IMR-90 (cell line): ENCODE data around the gene PRSS38. TPM values are rescaled to one million over a fixed set of nuclear protein-coding genes. Genes with fewer than 3 reads are reported as not detected.

Experiments used
- ATAC-seq: fragments of 200-7000 bp; cut with Tn5 transposase; 2 replicates; pipeline ENCODE4 v1.9.1; 2020; ENCODE audit warnings: low read depth, mild to moderate bottlenecking, moderate library complexity
- BruUV-seq: library from RNA; stranded (reverse); fragments of 400-500 nt; replicated peaks from 2 replicates; lab custom pipeline; 2021; lab: Mats Ljungman, UMichigan
- CTCF ChIA-PET: fragments of 300-600 bp; formaldehyde crosslinking; extraction: SDS; loops from one replicate; lab custom pipeline; 2021; ENCODE audit warnings: antibody characterized with exemption; lab: Yijun Ruan, JAX
- POLR2A ChIA-PET: fragments of 300-600 bp; sonication (Branson Sonifier 250); formaldehyde crosslinking; loops from one replicate; lab custom pipeline; 2022; ENCODE audit warnings: antibody characterized with exemption; ENCODE audit not compliant: unreplicated experiment; lab: Charles Lee
- DNase-seq: peaks from one replicate; pipeline ENCODE4 v3.0.0; 2013
- H2AFZ ChIP-seq: replicated peaks from 2 replicates; pipeline ENCODE3; 2013; ENCODE audit warnings: low read length, mild to moderate bottlenecking; ENCODE audit not compliant: poor library complexity
- H2AK5ac ChIP-seq: 2 replicates; pipeline ENCODE4 v1.6.1; 2013; ENCODE audit warnings: low read depth, low read length, inconsistent platforms
- H2AK9ac ChIP-seq: replicated peaks from 2 replicates; pipeline ENCODE3; 2013; ENCODE audit warnings: mild to moderate bottlenecking, low read depth, low read length, moderate library complexity; ENCODE audit not compliant: poor library complexity
- H2BK120ac ChIP-seq: 2 replicates; pipeline ENCODE4 v1.6.1; 2013; ENCODE audit warnings: low read depth, low read length, inconsistent platforms
- H2BK15ac ChIP-seq: 3 replicates; pipeline ENCODE4 v1.6.1; 2013; ENCODE audit warnings: low read depth, low read length, inconsistent platforms
- H2BK20ac ChIP-seq: 2 replicates; pipeline ENCODE4 v1.6.1; 2013; ENCODE audit warnings: low read depth, mild to moderate bottlenecking, inconsistent platforms, low read length, moderate library complexity
- H2BK5ac ChIP-seq: 2 replicates; pipeline ENCODE4 v1.6.1; 2013; ENCODE audit warnings: mild to moderate bottlenecking, low read depth, low read length, inconsistent platforms; ENCODE audit not compliant: poor library complexity, severe bottlenecking
- H3K14ac ChIP-seq: replicated peaks from 2 replicates; pipeline ENCODE4 v1.6.1; 2013; ENCODE audit warnings: low read depth, low read length, inconsistent platforms
- H3K18ac ChIP-seq: 2 replicates; pipeline ENCODE4 v1.6.1; 2013; ENCODE audit warnings: low read depth, low read length, control low read depth
- H3K23ac ChIP-seq: 2 replicates; pipeline ENCODE4 v1.6.1; 2013; ENCODE audit warnings: low read depth, low read length, inconsistent platforms
- H3K27ac ChIP-seq: 2 replicates; pipeline ENCODE4 v1.5.1; 2013; ENCODE audit warnings: mild to moderate bottlenecking, control low read depth, low read length; ENCODE audit not compliant: insufficient read depth
- H3K27me3 ChIP-seq: 2 replicates; pipeline ENCODE4 v1.6.1; 2013; ENCODE audit warnings: low read length; ENCODE audit not compliant: control insufficient read depth, insufficient read depth
- H3K36me3 ChIP-seq: 2 replicates; pipeline ENCODE4 v1.6.1; 2013; ENCODE audit warnings: low read length, mixed read lengths; ENCODE audit not compliant: control insufficient read depth, insufficient read depth
- H3K4ac ChIP-seq: 2 replicates; pipeline ENCODE4 v1.6.1; 2013; ENCODE audit warnings: low read depth, low read length, inconsistent platforms
- H3K4me1 ChIP-seq: 2 replicates; pipeline ENCODE4 v1.6.1; 2013; ENCODE audit warnings: low read length, mixed read lengths; ENCODE audit not compliant: control insufficient read depth, insufficient read depth
- H3K4me2 ChIP-seq: 2 replicates; pipeline ENCODE4 v1.6.1; 2013; ENCODE audit warnings: low read depth, mild to moderate bottlenecking, control low read depth, low read length, moderate library complexity
- H3K4me3 ChIP-seq: 2 replicates; pipeline ENCODE4 v1.5.1; 2013; ENCODE audit warnings: low read depth, mild to moderate bottlenecking, control low read depth, low read length, moderate library complexity; ENCODE audit not compliant: insufficient read depth
- H3K56ac ChIP-seq: 2 replicates; pipeline ENCODE4 v1.6.1; 2013; ENCODE audit warnings: low read length, inconsistent platforms; ENCODE audit not compliant: insufficient read depth; ENCODE audit errors: extremely low read depth
- H3K79me1 ChIP-seq, 2 experiments: 2 replicates each; pipeline ENCODE4 v1.6.1; 2013; ENCODE audit warnings: low read length in 2 of 2, inconsistent platforms in 1 of 2, low read depth in 1 of 2
- H3K9ac ChIP-seq: 2 replicates; pipeline ENCODE4 v1.6.1; 2013; ENCODE audit warnings: low read depth, low read length, control low read depth
- H3K9me1 ChIP-seq: 2 replicates; pipeline ENCODE4 v1.6.1; 2013; ENCODE audit warnings: low read length, inconsistent platforms; ENCODE audit not compliant: insufficient read depth
- H3K9me3 ChIP-seq: 2 replicates; pipeline ENCODE4 v1.6.1; 2013; ENCODE audit warnings: low read length; ENCODE audit not compliant: control insufficient read depth, insufficient read depth
- H4K20me1 ChIP-seq: 2 replicates; pipeline ENCODE4 v1.6.1; 2013; ENCODE audit warnings: low read length, inconsistent platforms; ENCODE audit not compliant: insufficient read depth
- H4K5ac ChIP-seq: 2 replicates; pipeline ENCODE4 v1.6.1; 2013; ENCODE audit warnings: mild to moderate bottlenecking, low read depth, low read length, control low read depth
- H4K8ac ChIP-seq, 2 experiments: 2 replicates each; pipeline ENCODE4 v1.6.1; 2013; ENCODE audit warnings: low read depth in 2 of 2, low read length in 2 of 2, control low read depth in 1 of 2, inconsistent platforms in 1 of 2
- H4K91ac ChIP-seq: 2 replicates; pipeline ENCODE4 v1.6.1; 2013; ENCODE audit warnings: low read depth, low read length, inconsistent platforms; ENCODE audit not compliant: insufficient read depth
- CHD1 ChIP-seq: IDR thresholded peaks from 2 replicates; pipeline ENCODE4 v1.6.1; 2012; ENCODE audit warnings: low read depth, low read length, improper control_type of control experiment
- MXI1 ChIP-seq: IDR thresholded peaks from 2 replicates; pipeline ENCODE4 v1.6.1; 2012; ENCODE audit warnings: low read depth, mild to moderate bottlenecking, low read length, moderate library complexity, borderline replicate concordance
- POLR2A ChIP-seq: IDR thresholded peaks from 2 replicates; pipeline ENCODE4 v1.6.1; 2012; ENCODE audit warnings: mild to moderate bottlenecking, low read depth, low read length
- RFX5 ChIP-seq: IDR thresholded peaks from 2 replicates; pipeline ENCODE4 v1.8.0; 2012; ENCODE audit warnings: low read depth, mild to moderate bottlenecking, low read length, moderate library complexity
- SMC3 ChIP-seq: fragments of 150-350 bp; IDR thresholded peaks from 2 replicates; pipeline ENCODE4 v1.6.1; 2016; ENCODE audit warnings: low read depth, mild to moderate bottlenecking, antibody characterized with exemption, low read length, moderate library complexity
- WGBS, 2 experiments: methylation state at CpG; one replicate each; pipeline versions ENCODE4 v1.1.5 to v1.1.7; 2013; ENCODE audit warnings: missing lambda C conversion rate in 2 of 2; ENCODE audit not compliant: insufficient read length in 1 of 2; ENCODE audit errors: extremely low coverage in 2 of 2; 5-methylcytosine and 5-hydroxymethylcytosine counted together
- dilution Hi-C: fragments of 300-500 bp; cut with HindIII; formaldehyde crosslinking; loops from one replicate; pipeline ENCODE4 v1.14.3; 2018; ENCODE audit warnings: low sequenced_read_pairs; ENCODE audit not compliant: unreplicated experiment
- in situ Hi-C: fragments of 300-500 bp; cut with MboI; formaldehyde crosslinking; loops from 3 replicates; pipeline ENCODE4 v1.14.3; 2019; ENCODE audit warnings: low sequenced_read_pairs, inconsistent platforms, mixed read lengths
- intact Hi-C: fragments of 100-400 bp; cut with micrococcal nuclease; formaldehyde crosslinking; loops from 2 replicates; pipeline ENCODE4 v1.10.0; 2022
- polyA plus RNA-seq, 3 experiments: library from polyadenylated mRNA; depleted of rRNA; stranded (reverse); fragments of >200 nt; gene quantifications; 2 replicates each; pipeline ENCODE4 v1.2.3, GENCODE V29; 2012; ENCODE audit warnings: low replicate concordance in 1 of 3
- total RNA-seq: library from RNA; depleted of rRNA; stranded (reverse); fragments of >200 nt; gene quantifications from 2 replicates; pipeline ENCODE4 v1.2.3, GENCODE V29; 2012
- TF ChIP-seq, protein P1 (sequence below): conservative IDR thresholded peaks from 2 replicates; pipeline ENCODE4 v1.5.1; 2012; ENCODE audit warnings: mild to moderate bottlenecking, low read depth, low read length, improper control_type of control experiment

The PRSS38 gene
- total and polyA plus RNA-seq, 2 of the 4 experiments (the other 2 are of a cell fraction) = not detected

DNA sequence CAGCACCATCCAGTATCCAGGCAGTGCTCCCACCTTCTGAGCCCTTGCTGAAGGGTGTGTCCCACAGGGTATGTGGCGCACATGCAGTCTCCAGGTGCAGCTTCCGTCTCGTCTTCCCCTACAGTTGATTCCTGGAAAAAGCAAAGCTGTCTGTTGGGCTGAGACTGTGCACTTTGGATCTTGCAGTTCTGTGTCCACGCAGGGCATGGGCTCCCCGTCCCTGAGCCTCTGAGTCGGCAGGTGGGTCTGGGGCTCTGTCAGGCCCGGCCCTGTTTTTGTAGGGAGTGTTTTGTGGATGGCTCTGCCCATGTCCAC lies 47.4 kb upstream of the PRSS38 start:
- peaks cover 5 to 39% of the 10 kb centered on the region in 2 experiments; a peak in 3 of 4 replicates for H3K79me1 ChIP-seq
- no peak overlapping the region for H2AK9ac ChIP-seq
- H2BK20ac ChIP-seq = no peak overlapping the region
- peaks cover 27% of the 10 kb centered on the region for H4K20me1 ChIP-seq
- no peak overlapping the region for H3K4ac ChIP-seq
- CTCF ChIA-PET = no interaction called here
- no peak overlapping the region for H3K4me3 ChIP-seq
- peaks cover 10% of the 10 kb centered on the region for H3K4me1 ChIP-seq
- DNase-seq (no peak), ATAC-seq (no peak)
- H3K27ac ChIP-seq = no peak overlapping the region
- POLR2A ChIA-PET = no interaction called here
- dilution Hi-C loops = no loop called here
- H2AK5ac ChIP-seq = no peak overlapping the region
- H3K56ac ChIP-seq = no peak overlapping the region
- H2BK5ac ChIP-seq = no peak overlapping the region
- no peaks in the 10 kb centered on the region for H3K9me3 ChIP-seq
- H4K8ac ChIP-seq = no peak overlapping the region
- H3K23ac ChIP-seq = no peak overlapping the region
- BruUV-seq = no TSS peak
- H3K27me3 ChIP-seq = no peaks in the 10 kb centered on the region
- H2AFZ ChIP-seq = no peak overlapping the region
- H4K91ac ChIP-seq = no peak overlapping the region
- no peak overlapping the region for H2BK15ac ChIP-seq
- no peak overlapping the region for H2BK120ac ChIP-seq
- H3K14ac ChIP-seq = no peak overlapping the region
- no peak overlapping the region for H4K5ac ChIP-seq
- TF ChIP-seq, protein P1, sequence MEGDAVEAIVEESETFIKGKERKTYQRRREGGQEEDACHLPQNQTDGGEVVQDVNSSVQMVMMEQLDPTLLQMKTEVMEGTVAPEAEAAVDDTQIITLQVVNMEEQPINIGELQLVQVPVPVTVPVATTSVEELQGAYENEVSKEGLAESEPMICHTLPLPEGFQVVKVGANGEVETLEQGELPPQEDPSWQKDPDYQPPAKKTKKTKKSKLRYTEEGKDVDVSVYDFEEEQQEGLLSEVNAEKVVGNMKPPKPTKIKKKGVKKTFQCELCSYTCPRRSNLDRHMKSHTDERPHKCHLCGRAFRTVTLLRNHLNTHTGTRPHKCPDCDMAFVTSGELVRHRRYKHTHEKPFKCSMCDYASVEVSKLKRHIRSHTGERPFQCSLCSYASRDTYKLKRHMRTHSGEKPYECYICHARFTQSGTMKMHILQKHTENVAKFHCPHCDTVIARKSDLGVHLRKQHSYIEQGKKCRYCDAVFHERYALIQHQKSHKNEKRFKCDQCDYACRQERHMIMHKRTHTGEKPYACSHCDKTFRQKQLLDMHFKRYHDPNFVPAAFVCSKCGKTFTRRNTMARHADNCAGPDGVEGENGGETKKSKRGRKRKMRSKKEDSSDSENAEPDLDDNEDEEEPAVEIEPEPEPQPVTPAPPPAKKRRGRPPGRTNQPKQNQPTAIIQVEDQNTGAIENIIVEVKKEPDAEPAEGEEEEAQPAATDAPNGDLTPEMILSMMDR = no peak
- no peak for TF ChIP-seq MXI1
- no peak for TF ChIP-seq CHD1
- TF ChIP-seq POLR2A = no peak
- TF ChIP-seq SMC3 = no peak
- no peak for TF ChIP-seq RFX5
- WGBS, 2 experiments = 100% methylated on average over 3 of the region's 7 CpGs; no CpG with 5 or more reads in 1 of the 2 experiments
- no peak overlapping the region for H3K9ac ChIP-seq
- H3K18ac ChIP-seq = no peak overlapping the region
- H3K9me1 ChIP-seq = peaks cover 9% of the 10 kb centered on the region
- intact Hi-C loops = no loop called here
- peaks cover 28% of the 10 kb centered on the region for H3K36me3 ChIP-seq
- no peak overlapping the region for H3K4me2 ChIP-seq
- in situ Hi-C loops = loop anchor here (10.0 kb wide), 1 partner anchor 317 kb away; the partner anchor contains the start of gene ARF1
